Skeletal muscle tissue (tissue), 4 donors: Measurements from ENCODE around the gene DACT2. TPM values are rescaled to one million over a fixed set of nuclear protein-coding genes. Genes with fewer than 3 reads are reported as not detected.
"Not testable (repeated sequence)": the region's sequence is repeated elsewhere in the genome, so short reads cannot be mapped to it uniquely, and the experiment has no call there.

Experiments used
- H3K27ac ChIP-seq: one replicate; pipeline ENCODE4 v1.7.0; 2013; ENCODE audit warnings: mild to moderate bottlenecking, low read depth, low read length, inconsistent platforms
- H3K27me3 ChIP-seq, 3 donors: one replicate each; pipeline ENCODE4 v1.7.0; 2013; ENCODE audit warnings: low read length in 3 of 3; ENCODE audit not compliant: control insufficient read depth in 3 of 3, insufficient read depth in 3 of 3
- H3K36me3 ChIP-seq, 3 donors: one replicate each; pipeline ENCODE4 v1.7.0; 2013; ENCODE audit warnings: low read length in 3 of 3; ENCODE audit not compliant: control insufficient read depth in 3 of 3, insufficient read depth in 3 of 3
- H3K4me1 ChIP-seq, 3 donors: one replicate each; pipeline ENCODE4 v1.7.0; 2013; ENCODE audit warnings: low read length in 3 of 3, mild to moderate bottlenecking in 3 of 3; ENCODE audit not compliant: control insufficient read depth in 3 of 3, insufficient read depth in 3 of 3
- H3K4me3 ChIP-seq, 3 donors: one replicate each; pipeline ENCODE4 v1.7.0; 2013; ENCODE audit warnings: low read length in 3 of 3
- H3K9ac ChIP-seq, 3 donors: one replicate each; pipeline ENCODE4 v1.7.0; 2013; ENCODE audit warnings: low read length in 3 of 3, mild to moderate bottlenecking in 3 of 3, moderate library complexity in 2 of 3, low read depth in 1 of 3
- H3K9me3 ChIP-seq, 3 donors: one replicate each; pipeline ENCODE4 v1.7.0; 2013; ENCODE audit warnings: low read length in 3 of 3; ENCODE audit not compliant: control insufficient read depth in 3 of 3
- total RNA-seq: library from RNA; depleted of rRNA; stranded (reverse); fragments of >200 nt; gene quantifications from one replicate; pipeline ENCODE4 v1.2.3, GENCODE V29; 2014
- donor health status: Osteomylitis.

Gene DACT2
- total RNA-seq, 1 donor from 2014 or later, result 2.6 TPM

- H3K4me3 ChIP-seq, H3K27ac ChIP-seq, H3K4me1 ChIP-seq, H3K9me3 ChIP-seq, H3K36me3 ChIP-seq, H3K9ac ChIP-seq: not testable (repeated sequence)
- peaks cover 2 to 17% (median 12%) of the 10 kb centered on the region in 3 donors for H3K27me3 ChIP-seq
These were observed 32.1 kb downstream of the DACT2 start for GRCh38 chr6:168287460-168287859.

GRCh38 chr6:168286771-168287446 lies 32.7 kb downstream of the DACT2 start:
- H3K4me1 ChIP-seq, H3K9ac ChIP-seq, H3K4me3 ChIP-seq, H3K36me3 ChIP-seq, H3K9me3 ChIP-seq, H3K27ac ChIP-seq: not testable (repeated sequence)
- H3K27me3 ChIP-seq, result peaks cover 2 to 19% (median 14%) of the 10 kb centered on the region in 3 donors

GRCh38 chr6:168286116-168286515 lies 33.5 kb downstream of the DACT2 start:
- peaks cover 2 to 24% (median 15%) of the 10 kb centered on the region in 3 donors for H3K27me3 ChIP-seq
- no peak overlapping the region for H3K27ac ChIP-seq
- peaks cover 0 to 3% (median 0%) of the 10 kb centered on the region in 3 donors for H3K9me3 ChIP-seq
- H3K9ac ChIP-seq, result no peak overlapping the region
- no peak overlapping the region for H3K4me3 ChIP-seq
- H3K4me1 ChIP-seq, result no peaks in the 10 kb centered on the region
- no peaks in the 10 kb centered on the region for H3K36me3 ChIP-seq

- Histone ChIP-seq H3K27ac (no peak overlapping the region), H3K9ac (no peak overlapping the region), H3K36me3 (no peaks in the 10 kb centered on the region), H3K4me1 (no peaks in the 10 kb centered on the region), H3K27me3 (peaks cover 8 to 31% (median 20%) of the 10 kb centered on the region in 3 donors), H3K4me3 (no peak overlapping the region), H3K9me3 (peaks cover 0 to 3% (median 0%) of the 10 kb centered on the region in 3 donors)
These were observed 34.1 kb downstream of the DACT2 start for GRCh38 chr6:168285456-168285855.

GRCh38 chr6:168284187-168284586 lies 35.4 kb downstream of the DACT2 start:
- H3K27ac ChIP-seq, result no peak overlapping the region
- no peak overlapping the region for H3K4me3 ChIP-seq
- peaks cover 16 to 38% (median 27%) of the 10 kb centered on the region in 3 donors for H3K27me3 ChIP-seq
- no peaks in the 10 kb centered on the region for H3K36me3 ChIP-seq
- H3K9me3 ChIP-seq, result no peaks in the 10 kb centered on the region
- no peaks in the 10 kb centered on the region for H3K4me1 ChIP-seq
- no peak overlapping the region for H3K9ac ChIP-seq

GRCh38 chr6:168283686-168284025 lies 35.9 kb downstream of the DACT2 start:
- Histone ChIP-seq H3K4me3 (no peak overlapping the region), H3K9me3 (no peaks in the 10 kb centered on the region), H3K36me3 (no peaks in the 10 kb centered on the region), H3K9ac (no peak overlapping the region), H3K27ac (no peak overlapping the region), H3K4me1 (no peaks in the 10 kb centered on the region), H3K27me3 (peaks cover 17 to 44% (median 31%) of the 10 kb centered on the region in 3 donors)

- Histone ChIP-seq H3K4me1 (no peaks in the 10 kb centered on the region), H3K27me3 (peaks cover 17 to 48% (median 34%) of the 10 kb centered on the region in 3 donors), H3K9ac (no peak overlapping the region), H3K27ac (no peak overlapping the region), H3K4me3 (no peak overlapping the region), H3K36me3 (no peaks in the 10 kb centered on the region), H3K9me3 (no peaks in the 10 kb centered on the region)
These were observed 36.4 kb downstream of the DACT2 start for GRCh38 chr6:168282985-168283685.

GRCh38 chr6:168281826-168282225 lies 37.8 kb downstream of the DACT2 start:
- H3K36me3 ChIP-seq, result no peaks in the 10 kb centered on the region
- no peak overlapping the region for H3K9ac ChIP-seq
- no peaks in the 10 kb centered on the region for H3K9me3 ChIP-seq
- H3K27ac ChIP-seq, result no peak overlapping the region
- no peaks in the 10 kb centered on the region for H3K4me1 ChIP-seq
- H3K27me3 ChIP-seq, result peaks cover 17 to 59% (median 42%) of the 10 kb centered on the region in 3 donors
- no peak overlapping the region for H3K4me3 ChIP-seq

- H3K36me3 ChIP-seq, H3K4me3 ChIP-seq, H3K27ac ChIP-seq, H3K4me1 ChIP-seq, H3K9me3 ChIP-seq, H3K9ac ChIP-seq: not testable (repeated sequence)
- H3K27me3 ChIP-seq, result peaks cover 17 to 59% (median 47%) of the 10 kb centered on the region in 3 donors
These were observed 38.3 kb downstream of the DACT2 start for GRCh38 chr6:168281314-168281713.

GRCh38 chr6:168280899-168281245 lies 38.7 kb downstream of the DACT2 start:
- Histone ChIP-seq H3K4me3 (no peak overlapping the region), H3K36me3 (no peaks in the 10 kb centered on the region), H3K4me1 (no peaks in the 10 kb centered on the region), H3K27ac (no peak overlapping the region), H3K9ac (no peak overlapping the region), H3K9me3 (no peaks in the 10 kb centered on the region), H3K27me3 (peaks cover 17 to 56% (median 48%) of the 10 kb centered on the region in 3 donors)
